Fibroblast of villous mesenchyme (primary cell): Measurements from ENCODE around the gene SHKBP1. TPM values are rescaled to one million over a fixed set of nuclear protein-coding genes. Genes with fewer than 3 reads are reported as not detected.

Source experiments
- DNase-seq: peaks from one replicate; pipeline ENCODE4 v3.0.0-alpha.2; 2010; ENCODE audit warnings: low read depth
- H3K4me3 ChIP-seq: 2 replicates; pipeline ENCODE4 v1.5.1; 2011; ENCODE audit warnings: low read depth, mild to moderate bottlenecking, low read length
- CTCF ChIP-seq: IDR thresholded peaks from 2 replicates; pipeline ENCODE4 v1.5.1; 2012; ENCODE audit warnings: low read depth, mild to moderate bottlenecking, low read length; ENCODE audit not compliant: insufficient read depth
- total RNA-seq: library from RNA; depleted of rRNA; stranded (reverse); fragments of >200 nt; gene quantifications from 2 replicates; pipeline ENCODE4 v1.2.3, GENCODE V29; 2012

SHKBP1 gene
- total RNA-seq, 1 donor: 17.7 TPM

- no peak overlapping the region for H3K4me3 ChIP-seq
- TF ChIP-seq CTCF: no peak
- no peak for DNase-seq
Measured at GRCh38 chr19:40633207-40633606, 56.5 kb downstream of the SHKBP1 start.

- no peak overlapping the region for H3K4me3 ChIP-seq
- DNase-seq: no peak
- no peak for TF ChIP-seq CTCF
Measured at GRCh38 chr19:40638327-40638726, 61.7 kb downstream of the SHKBP1 start.

GRCh38 chr19:40639638-40639982 is 62.9 kb downstream of the SHKBP1 start:
- no peak for DNase-seq
- no peak overlapping the region for H3K4me3 ChIP-seq
- TF ChIP-seq CTCF: no peak

- DNase-seq: peak; percentile 62
- TF ChIP-seq CTCF: no peak
- no peak overlapping the region for H3K4me3 ChIP-seq
Measured at GRCh38 chr19:40640744-40641143, 64.1 kb downstream of the SHKBP1 start.

Other genes starting within 250 kb of the SHKBP1 start
- 11.2 and 11.9 TPM in 2 replicates for gene C19orf47, start 228.5 kb upstream of the SHKBP1 start, total RNA-seq
- 146 and 152 TPM in 2 replicates for gene PLD3, start 228.2 kb upstream of the SHKBP1 start, total RNA-seq
- under 0.01 TPM in 2 replicates for gene HIPK4, start 186.7 kb upstream of the SHKBP1 start, total RNA-seq
- 0.86 and 1.9 TPM in 2 replicates for gene PRX, start 163.5 kb upstream of the SHKBP1 start, total RNA-seq
- 20.0 and 22.0 TPM in 2 replicates for gene SERTAD1, start 150.9 kb upstream of the SHKBP1 start, total RNA-seq
- gene SERTAD3, start 132.5 kb upstream of the SHKBP1 start, total RNA-seq: 38.0 and 49.2 TPM in 2 replicates
- 33.7 and 64.7 TPM in 2 replicates for gene BLVRB, start 111.1 kb upstream of the SHKBP1 start, total RNA-seq
- 0.32 and 1.3 TPM in 2 replicates for gene SPTBN4, start 109.9 kb upstream of the SHKBP1 start, total RNA-seq
- 18.4 and 21.2 TPM in 2 replicates for gene LTBP4, start 24.5 kb downstream of the SHKBP1 start, total RNA-seq
- 13.8 and 34.1 TPM in 2 replicates for gene NUMBL, start 113.8 kb downstream of the SHKBP1 start, total RNA-seq
- gene COQ8B, start 140.0 kb downstream of the SHKBP1 start, total RNA-seq: 25.8 and 32.0 TPM in 2 replicates
- 14.5 and 16.8 TPM in 2 replicates for gene ITPKC, start 140.2 kb downstream of the SHKBP1 start, total RNA-seq
- gene ACTMAP, start 173.6 kb downstream of the SHKBP1 start, total RNA-seq: 0.64 and 0.86 TPM in 2 replicates
- 34.1 and 36.1 TPM in 2 replicates for gene SNRPA, start 174.3 kb downstream of the SHKBP1 start, total RNA-seq
- gene MIA, start 198.6 kb downstream of the SHKBP1 start, total RNA-seq: not detected in 2 replicates
- gene RAB4B, start 201.4 kb downstream of the SHKBP1 start, total RNA-seq: 12.6 and 13.4 TPM in 2 replicates
- gene EGLN2, start 222.3 kb downstream of the SHKBP1 start, total RNA-seq: 70.8 and 76.0 TPM in 2 replicates